D721Med (cell line): ENCODE data around the gene SLC10A7.

Experiments
- DNase-seq: peaks from one replicate; pipeline ENCODE4 v3.0.0; 2011; ENCODE audit warnings: low spot score; ENCODE audit not compliant: insufficient read length
- FAIRE-seq: peaks from 2 replicates; lab custom pipeline; 2011; peaks lifted over from hg19 to GRCh38; lab: Jason Lieb, UNC
- CTCF ChIP-seq: IDR thresholded peaks from 2 replicates; pipeline ENCODE4 v1.5.1; 2012; ENCODE audit warnings: mild to moderate bottlenecking, control low read depth; ENCODE audit not compliant: insufficient read depth; ENCODE audit errors: missing control alignments

The SLC10A7 gene

GRCh38 chr4:146511381-146511780 is 10.4 kb downstream of the SLC10A7 start:
- no peak for TF ChIP-seq CTCF
- FAIRE-seq (no peak), DNase-seq (no peak)

DNA sequence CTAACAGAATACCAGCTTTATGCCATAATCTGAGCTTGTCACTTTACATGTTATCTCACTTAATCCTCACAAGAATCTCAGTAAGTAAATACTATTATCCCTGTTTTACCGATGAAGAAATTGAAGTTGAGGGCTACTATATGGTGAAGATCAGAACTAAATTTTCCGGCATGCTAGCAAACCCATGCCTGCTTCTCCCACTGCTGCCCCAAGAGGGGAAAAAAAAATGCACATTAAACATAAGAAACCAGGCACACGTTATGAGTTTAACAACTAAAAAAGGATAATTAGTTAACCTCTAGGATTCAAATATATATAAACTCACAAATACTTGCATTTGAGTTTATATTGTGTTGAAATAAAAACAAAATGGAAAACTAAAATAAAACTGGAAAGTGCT is 10.8 kb downstream of the SLC10A7 start:
- DNase-seq, result no peak
- peak; percentile 88 for FAIRE-seq
- peak; percentile 14 for TF ChIP-seq CTCF

- FAIRE-seq (no peak), DNase-seq (no peak)
- TF ChIP-seq CTCF, result no peak
Measured at GRCh38 chr4:146508229-146508939, 13.4 kb downstream of the SLC10A7 start.

- no peak for TF ChIP-seq CTCF
- FAIRE-seq, result no peak
- no peak for DNase-seq
Measured at GRCh38 chr4:146507632-146508031, 14.1 kb downstream of the SLC10A7 start.

GRCh38 chr4:146506272-146506671 is 15.5 kb downstream of the SLC10A7 start:
- TF ChIP-seq CTCF, result no peak
- DNase-seq, result no peak
- no peak for FAIRE-seq

- FAIRE-seq, result no peak
- no peak for DNase-seq
- TF ChIP-seq CTCF, result no peak
Measured at GRCh38 chr4:146500216-146500615, 21.5 kb downstream of the SLC10A7 start.

DNA sequence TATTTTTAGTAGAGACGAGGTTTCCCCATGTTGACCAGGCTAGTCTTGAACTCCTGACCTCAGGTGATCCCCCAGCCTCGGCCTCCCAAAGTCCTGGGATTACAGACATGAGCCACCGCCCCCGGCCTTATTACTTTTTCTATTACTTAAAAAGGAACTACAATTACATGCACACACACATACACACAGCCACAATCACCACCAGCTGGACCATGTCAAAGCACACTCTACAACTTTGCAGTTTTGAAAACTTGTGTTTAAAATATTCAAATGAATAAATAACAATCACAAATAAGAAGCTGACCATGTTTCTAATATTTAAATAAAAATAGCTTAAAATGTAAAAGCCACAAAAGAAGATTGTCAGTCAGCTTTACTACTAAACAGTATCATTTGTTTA is 23.4 kb downstream of the SLC10A7 start:
- no peak for FAIRE-seq
- no peak for TF ChIP-seq CTCF
- no peak for DNase-seq
